ENCODE data around the gene SPATA31C1. TPM values are rescaled to one million over a fixed set of nuclear protein-coding genes. Genes with fewer than 3 reads are reported as not detected.

Gene SPATA31C1
- total RNA-seq, 1 experiment from 2014 or later: not detected

DNA sequence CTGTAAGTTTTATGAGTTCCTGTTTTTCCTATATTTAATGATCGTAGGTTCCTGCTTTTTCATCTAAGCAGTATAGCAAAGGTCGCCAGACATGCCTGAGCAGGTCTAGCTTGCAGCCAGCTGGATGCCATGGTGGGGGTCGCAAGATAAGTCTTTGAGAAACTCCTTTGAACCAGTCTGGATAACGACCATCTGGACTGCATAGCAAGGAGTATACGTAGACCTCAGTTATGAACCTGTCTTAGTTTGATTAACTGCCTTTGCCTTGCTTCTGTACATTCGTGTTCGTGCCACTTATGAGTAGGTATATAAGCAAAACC is 43.5 kb upstream of the SPATA31C1 start (continued):
- TF ChIP-seq, protein P1, sequence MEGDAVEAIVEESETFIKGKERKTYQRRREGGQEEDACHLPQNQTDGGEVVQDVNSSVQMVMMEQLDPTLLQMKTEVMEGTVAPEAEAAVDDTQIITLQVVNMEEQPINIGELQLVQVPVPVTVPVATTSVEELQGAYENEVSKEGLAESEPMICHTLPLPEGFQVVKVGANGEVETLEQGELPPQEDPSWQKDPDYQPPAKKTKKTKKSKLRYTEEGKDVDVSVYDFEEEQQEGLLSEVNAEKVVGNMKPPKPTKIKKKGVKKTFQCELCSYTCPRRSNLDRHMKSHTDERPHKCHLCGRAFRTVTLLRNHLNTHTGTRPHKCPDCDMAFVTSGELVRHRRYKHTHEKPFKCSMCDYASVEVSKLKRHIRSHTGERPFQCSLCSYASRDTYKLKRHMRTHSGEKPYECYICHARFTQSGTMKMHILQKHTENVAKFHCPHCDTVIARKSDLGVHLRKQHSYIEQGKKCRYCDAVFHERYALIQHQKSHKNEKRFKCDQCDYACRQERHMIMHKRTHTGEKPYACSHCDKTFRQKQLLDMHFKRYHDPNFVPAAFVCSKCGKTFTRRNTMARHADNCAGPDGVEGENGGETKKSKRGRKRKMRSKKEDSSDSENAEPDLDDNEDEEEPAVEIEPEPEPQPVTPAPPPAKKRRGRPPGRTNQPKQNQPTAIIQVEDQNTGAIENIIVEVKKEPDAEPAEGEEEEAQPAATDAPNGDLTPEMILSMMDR (IDR thresholded peaks at IDR 0.05 in 2 of 3, conservative IDR thresholded peaks at IDR 0.05 in 1 of 3; ENCODE audit: borderline replicate concordance in 1 of 3, insufficient read depth in 1 of 3, low read depth in 2 of 3, low read length in 2 of 3): no peak
- no peak for TF ChIP-seq POLR2AphosphoS5 (IDR thresholded peaks at IDR 0.05; ENCODE audit: low read depth, low read length)
- TF ChIP-seq, protein P2, sequence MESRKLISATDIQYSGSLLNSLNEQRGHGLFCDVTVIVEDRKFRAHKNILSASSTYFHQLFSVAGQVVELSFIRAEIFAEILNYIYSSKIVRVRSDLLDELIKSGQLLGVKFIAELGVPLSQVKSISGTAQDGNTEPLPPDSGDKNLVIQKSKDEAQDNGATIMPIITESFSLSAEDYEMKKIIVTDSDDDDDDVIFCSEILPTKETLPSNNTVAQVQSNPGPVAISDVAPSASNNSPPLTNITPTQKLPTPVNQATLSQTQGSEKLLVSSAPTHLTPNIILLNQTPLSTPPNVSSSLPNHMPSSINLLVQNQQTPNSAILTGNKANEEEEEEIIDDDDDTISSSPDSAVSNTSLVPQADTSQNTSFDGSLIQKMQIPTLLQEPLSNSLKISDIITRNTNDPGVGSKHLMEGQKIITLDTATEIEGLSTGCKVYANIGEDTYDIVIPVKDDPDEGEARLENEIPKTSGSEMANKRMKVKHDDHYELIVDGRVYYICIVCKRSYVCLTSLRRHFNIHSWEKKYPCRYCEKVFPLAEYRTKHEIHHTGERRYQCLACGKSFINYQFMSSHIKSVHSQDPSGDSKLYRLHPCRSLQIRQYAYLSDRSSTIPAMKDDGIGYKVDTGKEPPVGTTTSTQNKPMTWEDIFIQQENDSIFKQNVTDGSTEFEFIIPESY (IDR thresholded peaks at IDR 0.05; ENCODE audit: extremely low read depth, insufficient replicate concordance, low read length): no peak

DNA sequence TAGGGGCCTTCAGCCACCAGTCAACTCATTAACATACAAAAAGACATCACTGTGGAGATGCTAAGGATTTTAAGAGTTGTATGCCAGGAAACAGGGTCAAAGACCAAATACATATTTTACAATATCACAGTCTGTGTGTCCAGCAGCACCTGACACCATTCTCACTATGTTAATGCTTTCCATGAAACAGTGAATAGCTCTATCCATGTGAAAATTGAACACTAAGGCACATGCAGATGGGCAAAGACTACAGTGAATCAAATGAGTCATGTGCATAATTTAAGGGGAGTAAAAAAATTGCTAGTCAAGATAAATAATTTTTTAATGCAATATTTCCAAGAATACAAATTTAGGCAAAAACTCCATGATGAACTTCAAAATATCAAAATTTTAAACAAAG is 42.7 kb upstream of the SPATA31C1 start:
- peaks cover 0 to 6% of the 10 kb centered on the region in 2 experiments; a peak in 1 of 4 replicates for H3K9me3 ChIP-seq (ENCODE audit: control insufficient read depth in 1 of 2, insufficient read depth in 1 of 2, low read depth in 1 of 2, low read length in 2 of 2)
- no TSS peak for BruUV-seq (replicated peaks)
- H3K9ac ChIP-seq (ENCODE audit: low read length): no peak overlapping the region
- DNase-seq (ENCODE audit: low read depth, low spot score): no peak
- intact Hi-C loops (cut with micrococcal nuclease): no loop called here
- RAD21 ChIA-PET (ENCODE audit: low non-redundant PET in 1 of 2, low total read pairs in 2 of 2, uncharacterized antibody in 2 of 2, unreplicated experiment in 2 of 2): no interaction called here
- no peak overlapping the region for H2AFZ ChIP-seq (ENCODE audit: low read depth, low read length, poor library complexity, severe bottlenecking)
- POLR2A ChIA-PET: no interaction called here
- H3K27ac ChIP-seq (ENCODE audit: low read depth, low read length): no peak overlapping the region
- no peak for ATAC-seq
- H4K20me1 ChIP-seq (ENCODE audit: insufficient read depth): no peaks in the 10 kb centered on the region
- no peaks in the 10 kb centered on the region for H3K9me2 ChIP-seq (ENCODE audit: insufficient read depth)
- no peaks in the 10 kb centered on the region for H3K79me2 ChIP-seq (ENCODE audit: insufficient read depth, low read length)
- H3K27me3 ChIP-seq (ENCODE audit: insufficient read depth, low read length): no peaks in the 10 kb centered on the region
- no peak overlapping the region for H3K4me2 ChIP-seq (ENCODE audit: low read length)
- CTCF ChIA-PET: no interaction called here
- peaks cover 0 to 15% of the 10 kb centered on the region in 2 experiments; a peak in 2 of 4 replicates for H3K4me1 ChIP-seq (ENCODE audit: control insufficient read depth in 1 of 2, insufficient read depth in 2 of 2, low read length in 2 of 2)
- no peak overlapping the region for H3K4me3 ChIP-seq (replicated peaks in 1 of 2; ENCODE audit: low read depth in 1 of 2, low read length in 2 of 2)
- no peaks in the 10 kb centered on the region for H3K36me3 ChIP-seq (ENCODE audit: control insufficient read depth in 1 of 2, insufficient read depth in 2 of 2, low read length in 2 of 2)
- no peak for TF ChIP-seq ELF1 (IDR thresholded peaks at IDR 0.05; ENCODE audit: borderline replicate concordance, low read depth)
- no peak for TF ChIP-seq EZH2 (IDR thresholded peaks at IDR 0.05)
- TF ChIP-seq, protein P3, sequence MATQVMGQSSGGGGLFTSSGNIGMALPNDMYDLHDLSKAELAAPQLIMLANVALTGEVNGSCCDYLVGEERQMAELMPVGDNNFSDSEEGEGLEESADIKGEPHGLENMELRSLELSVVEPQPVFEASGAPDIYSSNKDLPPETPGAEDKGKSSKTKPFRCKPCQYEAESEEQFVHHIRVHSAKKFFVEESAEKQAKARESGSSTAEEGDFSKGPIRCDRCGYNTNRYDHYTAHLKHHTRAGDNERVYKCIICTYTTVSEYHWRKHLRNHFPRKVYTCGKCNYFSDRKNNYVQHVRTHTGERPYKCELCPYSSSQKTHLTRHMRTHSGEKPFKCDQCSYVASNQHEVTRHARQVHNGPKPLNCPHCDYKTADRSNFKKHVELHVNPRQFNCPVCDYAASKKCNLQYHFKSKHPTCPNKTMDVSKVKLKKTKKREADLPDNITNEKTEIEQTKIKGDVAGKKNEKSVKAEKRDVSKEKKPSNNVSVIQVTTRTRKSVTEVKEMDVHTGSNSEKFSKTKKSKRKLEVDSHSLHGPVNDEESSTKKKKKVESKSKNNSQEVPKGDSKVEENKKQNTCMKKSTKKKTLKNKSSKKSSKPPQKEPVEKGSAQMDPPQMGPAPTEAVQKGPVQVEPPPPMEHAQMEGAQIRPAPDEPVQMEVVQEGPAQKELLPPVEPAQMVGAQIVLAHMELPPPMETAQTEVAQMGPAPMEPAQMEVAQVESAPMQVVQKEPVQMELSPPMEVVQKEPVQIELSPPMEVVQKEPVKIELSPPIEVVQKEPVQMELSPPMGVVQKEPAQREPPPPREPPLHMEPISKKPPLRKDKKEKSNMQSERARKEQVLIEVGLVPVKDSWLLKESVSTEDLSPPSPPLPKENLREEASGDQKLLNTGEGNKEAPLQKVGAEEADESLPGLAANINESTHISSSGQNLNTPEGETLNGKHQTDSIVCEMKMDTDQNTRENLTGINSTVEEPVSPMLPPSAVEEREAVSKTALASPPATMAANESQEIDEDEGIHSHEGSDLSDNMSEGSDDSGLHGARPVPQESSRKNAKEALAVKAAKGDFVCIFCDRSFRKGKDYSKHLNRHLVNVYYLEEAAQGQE (IDR thresholded peaks at IDR 0.05; ENCODE audit: low read depth): no peak
- no peak for TF ChIP-seq ZFX (IDR thresholded peaks at IDR 0.05)
- TF ChIP-seq SP1 (IDR thresholded peaks at IDR 0.05; ENCODE audit: low read depth): no peak
- TF ChIP-seq CBX3 (IDR thresholded peaks at IDR 0.05; ENCODE audit: low read depth): no peak
- TF ChIP-seq YY1 (IDR thresholded peaks at IDR 0.05; ENCODE audit: extremely low read depth, insufficient replicate concordance, low read depth, low read length): no peak
- no peak for TF ChIP-seq SIN3A (IDR thresholded peaks at IDR 0.05; ENCODE audit: low read depth)
- no peak for TF ChIP-seq EGR1 (IDR thresholded peaks at IDR 0.05; ENCODE audit: low read depth)
- no peak for TF ChIP-seq TCF7L2 (IDR thresholded peaks at IDR 0.05; ENCODE audit: borderline replicate concordance, extremely low read depth, insufficient read depth, insufficient read length)
- TF ChIP-seq FOSL1 (IDR thresholded peaks at IDR 0.05; ENCODE audit: low read depth): no peak
- TF ChIP-seq EZH2phosphoT487 (IDR thresholded peaks at IDR 0.05; ENCODE audit: borderline replicate concordance): no peak
- TF ChIP-seq, protein P4, sequence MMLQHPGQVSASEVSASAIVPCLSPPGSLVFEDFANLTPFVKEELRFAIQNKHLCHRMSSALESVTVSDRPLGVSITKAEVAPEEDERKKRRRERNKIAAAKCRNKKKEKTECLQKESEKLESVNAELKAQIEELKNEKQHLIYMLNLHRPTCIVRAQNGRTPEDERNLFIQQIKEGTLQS (IDR thresholded peaks at IDR 0.05): no peak
- no peak for TF ChIP-seq CEBPB (IDR thresholded peaks at IDR 0.05; ENCODE audit: low read depth)
- no peak for TF ChIP-seq ZNF274 (IDR thresholded peaks at IDR 0.05; ENCODE audit: low read depth, low read length)

Data from HCT116 (cell line).